Stimulated activated CD8-positive, alpha-beta memory T cell treated with anti-CD3 and anti-CD28 coated beads, Interleukin-4, amount 100 ng/mL, for 48 hours (primary cell): ENCODE results near the gene WLS.
"Not testable (repeated sequence)": the region's sequence is repeated elsewhere in the genome, so short reads cannot be mapped to it uniquely, and the experiment has no call there.

Experiments
- DNase-seq: peaks from one replicate; pipeline ENCODE4 v3.0.0-alpha.2; 2020

WLS gene

DNA sequence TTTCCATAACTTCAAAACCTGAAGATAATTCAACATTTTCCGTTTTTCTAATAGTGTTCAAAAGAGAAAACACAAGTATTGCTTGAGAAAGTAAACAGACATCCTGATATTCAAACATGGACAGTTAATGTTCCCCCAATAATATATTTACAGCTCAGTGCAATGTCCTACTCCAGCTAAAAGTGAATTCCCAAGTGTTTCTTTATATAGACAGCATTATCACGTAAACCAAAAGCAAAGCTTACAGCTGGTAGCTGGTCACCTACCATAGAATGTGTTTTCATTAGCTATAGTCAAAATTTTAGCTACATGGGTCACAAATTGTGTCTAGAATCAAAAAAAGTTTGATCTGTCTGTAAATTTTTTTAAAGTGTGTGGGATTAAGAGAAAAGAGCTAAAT lies 34.9 kb downstream of the WLS start:
- no peak for DNase-seq

DNA sequence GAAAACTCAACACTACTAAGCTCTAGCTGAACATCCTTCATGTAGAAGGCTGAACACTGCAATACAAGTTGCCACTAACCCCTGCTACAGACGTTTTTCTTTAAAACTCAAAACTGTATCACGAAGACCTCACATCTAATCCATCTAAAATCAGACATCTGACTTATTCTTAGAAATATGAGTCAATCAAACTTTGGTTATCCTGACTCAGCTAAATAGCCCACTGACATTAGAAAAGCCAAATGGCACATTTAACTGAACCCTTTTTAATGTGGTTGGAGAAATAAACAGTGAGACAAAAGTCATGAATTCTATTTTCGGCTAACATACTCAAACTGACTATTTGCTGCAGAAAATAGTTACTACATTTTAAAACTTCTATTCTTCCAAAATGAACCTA lies 35.6 kb downstream of the WLS start:
- DNase-seq: no peak

DNA sequence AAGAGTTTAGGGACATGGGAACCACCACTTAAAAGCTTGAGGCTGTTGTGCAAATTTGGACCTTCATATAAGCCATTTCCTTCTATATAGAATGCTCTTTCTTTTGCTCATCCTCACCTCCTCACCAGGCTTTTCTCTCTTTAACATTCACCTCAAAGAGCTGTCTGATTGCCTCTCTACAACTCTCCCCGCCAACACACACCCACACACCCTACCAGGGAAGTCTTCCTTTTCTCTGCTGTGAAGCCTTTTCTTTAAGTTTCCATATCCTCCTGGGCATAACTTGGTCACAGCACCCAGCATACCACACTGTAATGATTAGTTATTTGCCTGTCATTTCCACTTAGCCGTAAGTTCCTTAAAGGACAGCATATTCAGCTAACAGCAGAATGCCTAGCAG lies 40.6 kb downstream of the WLS start:
- DNase-seq: no peak

DNA sequence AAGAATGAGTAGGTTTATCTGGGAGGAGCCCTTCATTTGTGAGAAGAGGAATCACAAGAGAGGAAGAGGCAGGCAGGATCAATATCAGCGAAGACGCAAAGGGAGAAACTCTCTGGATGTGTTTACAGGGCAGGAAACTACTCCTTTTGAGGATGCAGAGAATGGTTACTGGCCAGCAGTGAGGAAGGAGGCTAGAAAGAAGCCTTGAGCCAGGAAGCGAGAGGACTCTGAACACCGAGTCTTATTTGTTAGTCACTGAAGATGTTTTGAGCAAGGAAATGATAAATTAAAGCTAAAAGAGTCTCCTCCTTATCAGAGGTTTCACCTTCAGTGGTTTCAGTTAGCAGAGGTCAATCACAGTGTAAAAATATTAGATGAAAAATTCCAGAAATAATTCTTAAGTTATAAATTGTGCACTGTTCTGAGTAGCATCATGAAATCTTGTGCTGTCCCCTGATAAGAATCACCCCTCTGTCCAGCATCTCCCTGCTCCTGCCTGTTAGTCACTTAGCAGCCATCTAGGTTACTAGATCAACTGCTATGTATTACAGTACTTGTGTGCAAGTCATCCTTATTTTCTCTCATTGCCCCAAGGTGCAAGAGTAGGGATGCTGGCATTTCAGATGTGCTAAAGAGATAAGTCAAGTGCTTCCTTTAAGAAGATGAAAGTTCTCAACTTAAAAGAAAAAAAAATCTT lies 43.5 kb downstream of the WLS start:
- no peak for DNase-seq

DNA sequence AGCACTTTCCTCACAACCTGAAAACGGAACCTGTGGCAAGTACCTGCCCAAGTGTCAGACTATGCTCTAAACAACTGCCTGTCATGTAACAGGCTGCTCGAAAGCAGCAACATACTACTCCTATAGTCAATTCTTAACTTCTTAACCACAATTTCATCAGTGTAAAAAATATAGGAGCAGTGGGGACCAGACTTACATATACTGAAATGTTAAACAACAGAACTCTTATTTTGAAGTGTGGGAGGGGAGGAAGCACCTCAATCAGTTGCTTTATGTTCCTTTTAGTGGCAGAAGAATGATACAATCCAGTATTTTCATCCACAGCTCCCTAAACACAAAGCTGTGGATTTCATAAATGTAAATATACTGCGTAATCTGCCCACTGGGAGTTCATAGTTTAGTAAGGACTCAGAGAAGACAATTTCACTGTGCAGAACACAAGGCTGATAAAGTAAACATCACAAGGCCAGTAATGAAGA lies 44.2 kb downstream of the WLS start:
- DNase-seq: no peak

DNA sequence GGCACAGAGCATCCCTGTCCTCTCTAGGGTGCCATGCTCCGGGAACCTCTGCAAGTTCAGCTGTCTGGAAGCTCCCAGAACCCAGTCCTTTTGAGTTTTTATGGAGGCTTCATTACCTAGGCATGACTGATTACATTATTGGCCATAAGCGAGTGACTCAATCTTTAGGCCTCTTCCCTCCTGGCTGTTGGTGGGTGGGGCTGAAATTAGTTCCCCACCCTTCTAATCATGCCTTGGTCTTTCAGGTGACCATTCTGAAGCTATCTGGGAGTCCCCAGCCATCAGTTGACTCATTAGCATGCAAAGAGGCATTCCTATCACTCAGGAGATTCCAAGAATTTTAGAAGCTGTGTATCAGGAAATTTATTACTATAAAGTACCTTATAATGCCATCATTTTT lies 46.6 kb downstream of the WLS start:
- DNase-seq: no peak

DNA sequence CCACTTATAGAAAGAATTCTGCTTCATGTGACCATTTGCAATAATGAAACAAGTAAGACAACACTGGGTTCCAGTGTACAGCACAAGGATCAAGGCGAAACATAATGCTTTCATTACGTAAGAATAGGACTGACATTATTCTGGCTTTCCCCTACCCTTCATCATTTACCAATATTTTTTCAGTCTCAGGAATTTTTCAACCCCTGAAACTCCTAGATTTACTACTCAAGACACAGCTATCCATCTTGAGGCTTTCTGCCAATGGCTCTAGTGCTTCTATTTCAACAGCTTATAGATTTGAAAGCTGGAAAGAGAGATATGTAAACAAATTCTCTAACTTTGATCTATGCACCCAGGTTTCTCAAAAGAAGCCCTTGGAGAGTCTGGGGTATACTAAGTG lies 48.4 kb downstream of the WLS start:
- no peak for DNase-seq

DNA sequence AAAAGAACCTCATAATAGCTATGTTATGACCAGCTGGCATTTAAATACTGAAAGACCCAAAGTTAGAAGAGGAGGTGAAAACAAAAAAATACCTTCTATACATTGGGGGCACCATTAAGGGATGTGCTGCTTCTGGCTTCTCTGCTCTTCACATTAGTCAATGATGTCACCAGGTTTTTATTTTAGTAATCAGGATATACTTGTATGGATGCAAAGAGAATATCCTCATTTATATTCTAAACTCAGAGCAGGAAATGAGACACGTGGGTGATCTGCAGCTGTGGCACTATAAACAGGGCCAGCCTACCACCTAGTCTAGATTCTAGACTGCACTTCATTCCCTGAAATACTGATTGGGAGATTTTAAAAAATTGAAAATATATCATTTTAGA lies 51.2 kb downstream of the WLS start:
- DNase-seq: no peak

DNA sequence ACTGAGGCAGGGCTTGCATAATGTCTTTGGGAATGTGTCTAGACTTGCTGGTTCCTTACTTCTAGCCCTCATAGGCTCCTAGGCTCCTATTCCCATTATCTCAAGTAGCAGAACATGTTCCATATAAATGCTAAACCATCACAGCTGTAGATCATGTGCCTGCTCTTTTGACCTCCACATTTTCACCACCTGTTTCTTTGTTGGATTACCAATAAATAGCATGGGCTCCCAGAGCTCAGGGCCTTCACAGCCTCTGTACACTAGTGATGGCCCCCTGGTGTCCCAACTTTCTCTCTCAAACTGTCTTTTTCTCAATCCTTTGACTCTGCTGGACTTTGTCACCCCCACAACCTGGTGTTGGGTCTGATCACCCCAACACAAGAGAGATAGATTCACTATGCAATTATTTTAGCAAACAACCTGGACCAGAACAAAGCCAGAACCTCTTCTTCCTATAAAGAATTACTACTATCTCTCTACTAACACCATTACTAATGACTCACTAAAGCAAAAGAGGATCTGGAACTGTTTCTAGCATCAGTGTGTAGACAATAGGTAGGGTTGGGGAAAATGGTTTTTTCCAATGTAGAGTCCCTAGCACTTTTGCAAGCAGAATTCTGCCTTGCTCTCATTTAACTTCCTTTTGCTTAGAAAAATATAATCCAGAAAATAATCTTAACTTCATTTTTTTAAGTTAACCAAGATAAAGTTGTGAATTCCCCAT lies 51.7 kb downstream of the WLS start:
- DNase-seq: no peak

DNA sequence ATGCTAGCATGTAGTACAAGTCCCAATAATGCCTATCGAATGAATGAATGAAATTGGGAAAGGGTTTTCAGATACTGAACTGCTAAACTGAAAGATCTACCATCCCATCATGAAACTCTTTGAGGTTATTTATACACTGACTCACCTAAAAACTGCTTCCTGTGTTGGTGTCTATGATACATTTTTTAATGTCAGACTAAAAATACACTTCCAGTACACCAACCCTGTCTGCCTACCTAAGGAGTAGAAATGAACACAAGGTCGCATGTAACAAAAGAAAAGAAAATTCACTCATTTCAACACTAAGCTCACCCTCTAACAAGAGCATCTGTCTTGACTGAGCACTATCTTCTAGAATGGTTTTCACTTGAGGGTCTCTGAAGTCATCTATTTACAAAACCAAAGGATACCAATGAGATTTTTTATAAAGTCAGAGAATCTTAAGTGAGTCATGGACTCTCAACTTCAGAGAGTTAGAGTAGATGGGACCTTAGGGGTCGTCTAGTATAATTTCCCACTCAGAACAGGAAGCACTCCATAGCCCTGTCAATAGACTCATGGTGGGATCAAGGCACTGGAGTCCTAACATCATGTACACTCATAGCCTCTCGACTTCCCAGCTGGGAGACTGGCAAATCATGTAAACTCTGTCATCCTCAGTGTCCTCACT lies 53.4 kb downstream of the WLS start:
- DNase-seq: no peak

DNA sequence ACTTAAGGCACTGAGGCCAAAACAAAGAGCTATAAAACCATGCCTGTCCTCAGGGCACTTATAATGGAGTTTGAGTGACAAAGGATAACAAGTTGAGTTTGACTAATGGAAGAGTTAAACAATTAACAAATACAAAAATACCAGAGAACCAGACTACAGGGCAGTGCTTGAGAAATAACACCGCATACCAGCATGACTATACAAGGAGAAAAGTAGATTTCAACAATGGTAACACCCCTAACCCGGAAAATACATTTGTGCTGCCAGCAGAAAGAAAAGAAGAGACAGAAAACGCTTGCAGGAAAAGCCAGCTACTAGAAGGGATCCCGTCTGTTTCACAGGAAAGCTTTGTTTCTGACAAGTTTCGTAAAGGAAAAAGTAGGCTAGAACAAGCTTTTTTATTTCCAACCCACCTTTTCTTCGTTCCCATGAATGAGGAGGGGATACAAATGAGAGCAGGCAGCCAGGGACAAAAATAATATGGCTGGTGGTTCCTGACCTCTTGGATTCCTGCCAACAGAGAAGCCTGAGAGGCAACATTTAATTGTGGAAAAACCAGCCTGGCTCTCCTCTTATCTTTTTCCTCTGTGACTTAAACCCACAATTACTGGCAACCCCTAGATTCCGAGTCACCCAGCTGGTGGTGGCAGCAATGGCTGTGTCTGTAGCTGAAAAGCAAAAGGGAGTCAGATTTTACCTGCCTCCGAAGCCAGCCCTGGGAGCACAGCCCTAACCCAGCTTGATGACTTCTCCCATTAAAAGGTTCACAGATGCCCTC lies 56.5 kb downstream of the WLS start:
- DNase-seq: no peak

DNA sequence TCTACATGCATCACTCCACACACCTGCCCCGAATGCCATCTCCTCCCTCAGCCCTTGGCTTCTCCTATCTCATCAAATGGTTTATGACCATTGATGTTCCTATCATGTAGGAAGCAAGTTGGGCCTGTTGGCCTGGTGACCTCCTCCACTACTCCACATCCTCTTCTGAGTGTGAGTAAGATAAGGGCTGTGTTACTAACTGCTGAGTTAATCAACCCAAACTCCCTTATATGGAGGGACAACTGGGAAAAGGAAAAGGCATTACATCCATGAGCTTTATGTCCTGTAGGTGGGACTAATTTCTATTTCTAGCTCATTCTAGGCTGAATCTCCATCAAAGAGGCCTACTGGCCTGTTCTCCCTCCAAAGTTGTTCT lies 57.6 kb downstream of the WLS start:
- DNase-seq: no peak

DNA sequence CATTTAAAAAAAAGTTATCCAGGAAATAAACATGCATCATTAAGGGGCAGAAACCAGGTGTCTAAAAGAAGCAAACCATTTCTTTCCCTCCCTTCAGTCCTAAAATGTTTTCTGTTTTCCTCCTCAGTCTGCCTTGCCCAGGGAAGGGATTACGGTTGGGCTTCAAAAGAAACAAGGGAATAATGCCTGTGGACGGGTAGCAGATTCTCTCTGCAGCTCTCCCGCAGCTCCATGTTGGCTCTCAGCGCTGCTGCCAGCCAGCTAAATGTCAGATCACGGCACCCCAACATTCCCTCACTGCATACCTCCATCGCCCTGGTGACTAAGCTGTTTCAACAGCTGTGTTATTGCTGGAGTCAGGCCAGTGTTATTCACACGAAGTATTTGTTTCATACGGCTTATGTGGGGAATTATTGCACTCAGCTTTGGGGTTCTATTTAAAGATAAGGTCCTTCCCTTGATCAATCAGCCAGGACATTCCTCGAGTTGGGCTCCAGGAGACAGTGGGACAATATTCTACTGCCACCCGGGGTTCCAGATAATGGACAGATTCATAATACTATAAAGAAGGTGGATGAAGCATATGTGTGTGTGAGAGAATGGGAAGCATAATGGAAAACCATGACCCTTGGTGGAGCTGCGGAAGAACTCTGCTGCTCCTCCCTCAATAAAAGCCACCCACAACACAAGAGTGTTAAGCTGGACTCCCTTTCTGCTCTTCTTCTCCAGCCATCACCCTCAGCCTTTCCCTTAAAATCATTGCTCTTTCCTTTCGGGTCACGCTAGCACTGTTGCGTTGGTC lies 58.2 kb downstream of the WLS start:
- no peak for DNase-seq

DNA sequence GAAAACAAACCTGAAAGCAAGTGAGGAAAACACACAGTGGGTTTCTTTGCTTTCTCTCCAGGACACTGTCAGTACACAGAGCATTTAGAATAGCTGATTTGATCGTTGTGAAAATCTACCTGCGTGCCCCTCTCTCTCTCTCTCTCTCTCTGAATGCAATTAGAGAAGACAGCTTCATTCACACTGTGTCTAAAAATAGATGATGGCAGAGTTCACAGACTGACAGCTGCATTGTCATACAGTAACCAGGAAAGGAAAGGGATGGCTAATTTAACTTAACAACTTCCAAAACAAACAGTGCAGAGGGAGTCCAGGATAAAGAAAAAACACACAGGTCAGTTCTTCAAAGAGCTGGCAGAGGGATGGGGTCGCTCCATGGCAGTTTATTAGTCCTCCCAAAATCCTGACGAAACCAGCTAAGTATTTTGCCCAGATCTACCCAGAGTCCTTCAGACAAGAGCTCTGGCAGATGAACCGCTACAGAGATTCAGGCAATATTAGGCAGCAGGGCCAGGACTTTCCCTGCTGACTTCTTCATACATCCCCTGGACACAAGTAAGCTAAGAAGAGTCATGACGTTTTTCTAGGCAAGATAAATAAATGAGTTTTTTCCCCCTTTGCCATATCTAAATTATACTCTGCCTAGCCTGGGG lies 58.9 kb downstream of the WLS start:
- no peak for DNase-seq

DNA sequence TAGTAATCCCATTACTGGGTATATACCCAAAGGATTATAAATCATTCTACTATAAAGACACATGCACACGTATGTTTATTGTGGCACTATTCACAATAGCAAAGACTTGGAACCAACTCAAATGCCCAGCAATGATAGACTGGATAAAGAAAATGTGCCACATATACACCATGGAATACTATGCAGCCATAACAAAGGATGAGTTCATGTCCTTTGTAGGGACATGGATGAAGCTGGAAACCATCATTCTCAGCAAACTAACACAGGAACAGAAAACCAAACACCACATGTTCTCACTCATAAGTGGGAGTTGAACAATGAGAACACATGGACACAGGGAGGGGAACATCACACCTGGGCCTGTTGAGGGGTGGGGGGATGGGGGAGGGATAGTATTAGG lies 60.5 kb downstream of the WLS start:
- DNase-seq: not testable (repeated sequence)

DNA sequence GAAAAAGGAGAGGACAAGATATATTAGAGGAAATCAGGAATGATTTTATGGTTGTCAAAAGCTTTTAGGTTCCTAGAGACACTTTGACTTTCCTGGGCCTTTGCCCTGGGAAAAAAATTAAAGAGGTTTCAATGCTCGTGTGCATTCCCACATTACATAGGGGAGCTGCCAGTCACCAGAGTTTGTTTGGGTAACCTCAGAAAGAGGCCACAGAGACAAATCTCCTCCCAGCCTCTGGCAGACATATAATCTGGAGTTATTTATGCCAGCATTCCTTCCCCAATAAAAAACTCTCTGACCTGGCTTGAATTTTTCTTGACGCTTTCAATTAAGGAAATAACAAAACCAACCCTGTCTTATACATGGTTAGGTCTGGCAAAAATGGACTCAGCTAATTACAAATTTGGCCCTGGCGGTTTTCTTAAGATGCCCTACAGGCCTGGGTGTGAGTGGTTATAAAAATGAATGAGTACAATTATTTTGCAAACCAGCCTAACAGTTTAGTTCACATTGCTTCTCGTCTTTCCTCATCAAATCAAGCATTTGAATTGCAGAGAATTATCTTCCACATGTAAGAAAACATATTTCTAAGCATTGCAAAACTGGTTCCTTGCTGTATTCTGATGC lies 63.7 kb downstream of the WLS start:
- no peak for DNase-seq

DNA sequence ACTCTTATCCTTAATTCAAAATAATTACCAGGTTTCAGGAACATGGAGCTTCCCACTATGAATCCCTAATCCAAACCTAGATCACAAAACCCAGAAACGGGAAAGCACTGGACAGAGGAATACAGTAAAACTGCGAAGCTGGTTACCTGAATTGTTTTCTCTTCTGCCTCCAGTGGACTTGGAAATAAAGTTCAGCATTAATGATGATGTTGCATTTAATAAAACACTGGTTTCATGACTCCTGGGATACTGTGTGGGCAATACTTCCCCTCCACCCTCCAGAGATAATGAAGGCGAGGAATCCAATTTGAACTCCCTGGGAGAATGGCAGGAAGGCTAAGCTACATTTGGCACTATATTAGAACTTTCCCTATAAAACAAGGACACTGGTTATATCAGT lies 65.1 kb downstream of the WLS start:
- DNase-seq: no peak

DNA sequence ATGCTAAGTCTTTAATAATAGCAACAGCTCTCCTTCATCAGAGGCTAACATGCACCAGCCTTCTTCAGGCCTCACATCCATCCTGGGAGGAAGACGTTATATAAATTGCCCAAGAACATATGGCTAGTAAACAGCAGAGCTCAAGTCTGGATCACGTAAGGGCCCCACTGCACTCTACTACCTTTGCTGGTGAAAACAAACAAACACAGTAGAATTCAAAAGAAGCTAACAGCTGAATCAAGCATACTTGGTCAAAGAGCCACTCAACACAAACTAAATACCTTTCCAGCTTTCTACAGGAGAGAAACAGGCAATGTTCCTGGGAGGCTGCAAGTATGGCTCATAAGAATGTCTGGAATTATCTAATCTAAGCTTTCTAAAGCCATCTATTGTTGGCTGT lies 66.0 kb downstream of the WLS start:
- DNase-seq: no peak

DNA sequence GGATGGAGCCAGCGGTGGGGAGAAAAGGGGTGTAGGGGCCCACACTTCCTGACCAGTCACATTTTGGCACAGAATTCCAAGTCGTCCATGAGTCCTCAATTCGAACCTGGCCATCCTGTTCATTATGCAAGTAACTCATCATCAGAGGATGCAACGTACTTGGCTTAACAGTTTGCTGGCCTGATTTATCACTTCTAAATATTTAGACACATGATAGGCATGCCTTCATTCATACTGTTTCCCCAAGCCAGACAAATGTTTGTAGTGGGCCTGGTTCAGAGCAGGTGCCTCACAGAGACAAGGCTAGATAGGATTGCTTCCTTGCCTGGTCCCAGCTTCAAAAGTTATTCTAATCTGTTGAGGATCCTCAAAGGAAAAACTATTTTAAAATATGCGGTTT lies 66.7 kb downstream of the WLS start:
- no peak for DNase-seq

DNA sequence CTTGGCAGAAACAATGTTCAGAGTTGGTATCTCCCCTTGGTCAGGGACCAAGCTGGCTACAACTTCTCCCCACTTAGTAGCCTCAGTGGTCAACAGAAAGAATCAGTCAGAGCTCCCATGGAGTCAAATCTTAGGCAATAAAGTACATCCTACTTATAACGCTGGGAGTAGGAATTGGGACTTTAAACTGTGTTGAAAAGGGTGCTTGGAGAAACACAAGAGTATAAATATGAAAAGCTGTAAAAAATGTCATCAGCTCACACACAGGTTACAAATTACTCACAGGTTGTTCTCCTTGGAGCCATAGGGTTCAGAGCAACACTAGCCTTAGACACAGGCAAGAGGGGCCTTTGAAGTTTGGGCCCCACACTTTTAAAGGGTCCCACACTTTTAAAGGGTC lies 67.4 kb downstream of the WLS start:
- DNase-seq: no peak

DNA sequence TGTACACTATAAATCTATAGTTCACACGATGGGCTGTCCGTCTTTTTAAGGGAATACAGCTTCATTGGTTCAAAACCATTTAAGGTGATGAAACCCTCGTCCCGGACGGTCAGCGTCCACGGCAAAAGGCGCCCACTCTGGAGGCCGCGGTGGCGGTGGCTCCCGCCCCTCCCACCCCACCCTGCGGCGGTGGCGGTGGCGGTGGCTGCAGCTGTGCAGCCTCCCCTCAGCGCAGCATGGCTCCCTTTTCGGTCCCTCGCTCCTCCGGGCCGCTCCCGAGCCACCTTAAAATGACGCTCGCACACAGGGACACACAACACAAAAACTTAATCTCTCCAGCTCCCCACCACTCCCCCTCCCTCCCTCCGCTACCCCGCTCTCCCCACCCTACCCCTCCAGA lies 69.1 kb downstream of the WLS start:
- DNase-seq: no peak

DNA sequence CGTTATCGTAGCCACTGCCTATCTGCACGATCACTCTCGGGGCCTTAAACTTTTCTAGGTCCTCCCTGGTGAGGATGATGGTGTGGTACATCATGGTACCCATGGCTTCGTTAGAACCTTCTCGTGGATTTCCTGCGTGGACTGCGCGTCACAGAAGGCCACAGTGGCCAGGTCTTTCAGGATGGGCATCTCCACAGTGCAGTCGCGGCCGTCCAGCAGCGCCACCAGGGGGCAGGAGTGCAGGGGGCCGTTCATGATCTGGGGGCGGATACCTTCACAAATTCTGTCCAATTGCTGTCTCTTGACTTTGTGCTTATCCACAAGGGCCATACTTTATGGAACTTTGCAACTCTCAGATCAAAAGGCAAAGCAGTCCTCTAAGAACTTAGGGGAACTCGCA lies 69.6 kb downstream of the WLS start:
- no peak for DNase-seq
